CD4-positive, alpha-beta T cell treated with Interferon alpha-2 for 1 hour (primary cell): ENCODE data around the gene TDRD9.

Experiments
- DNase-seq, 2 donors: peaks; one replicate each; pipeline ENCODE4 v3.0.0-alpha.2; 2020 to 2022

Gene TDRD9

GRCh38 chr14:104037903-104038302 is 109.6 kb downstream of the TDRD9 start:
- no peak for DNase-seq

- DNase-seq = no peak
Measured at GRCh38 chr14:104039214-104039613, 111.0 kb downstream of the TDRD9 start.

GRCh38 chr14:104040539-104040938 is 112.3 kb downstream of the TDRD9 start:
- DNase-seq = no peak

GRCh38 chr14:104041430-104042104 is 113.3 kb downstream of the TDRD9 start:
- DNase-seq = no peak

GRCh38 chr14:104044016-104044415 is 115.8 kb downstream of the TDRD9 start:
- DNase-seq = no peak

- DNase-seq = no peak
Measured at GRCh38 chr14:104047761-104048160, 119.5 kb downstream of the TDRD9 start.

- no peak for DNase-seq
Measured at GRCh38 chr14:104048758-104049507, 120.7 kb downstream of the TDRD9 start.

- DNase-seq = no peak
Measured at GRCh38 chr14:104049576-104050240, 121.5 kb downstream of the TDRD9 start.

GRCh38 chr14:104051092-104051813 is 123.0 kb downstream of the TDRD9 start:
- no peak for DNase-seq

- no peak for DNase-seq
Measured at GRCh38 chr14:104054222-104054905, 126.1 kb downstream of the TDRD9 start.

- DNase-seq = no peak
Measured at GRCh38 chr14:104062281-104062680, 134.0 kb downstream of the TDRD9 start.

GRCh38 chr14:104064003-104064402 is 135.7 kb downstream of the TDRD9 start:
- no peak for DNase-seq

GRCh38 chr14:104066279-104066678 is 138.0 kb downstream of the TDRD9 start:
- DNase-seq = no peak

GRCh38 chr14:104066719-104067295 is 138.6 kb downstream of the TDRD9 start:
- DNase-seq = no peak

- no peak for DNase-seq
Measured at GRCh38 chr14:104069541-104069940, 141.3 kb downstream of the TDRD9 start.

- DNase-seq = no peak
Measured at GRCh38 chr14:104072586-104072985, 144.3 kb downstream of the TDRD9 start.

GRCh38 chr14:104073764-104074163 is 145.5 kb downstream of the TDRD9 start:
- no peak for DNase-seq

GRCh38 chr14:104075530-104076151 is 147.4 kb downstream of the TDRD9 start:
- DNase-seq = no peak

GRCh38 chr14:104076743-104077142 is 148.5 kb downstream of the TDRD9 start:
- peak in 1 of 2 donors; percentile 15 for DNase-seq

GRCh38 chr14:104078031-104078455 is 149.8 kb downstream of the TDRD9 start:
- peak; percentile 83 to 88 for DNase-seq

GRCh38 chr14:104080376-104081260 is 152.4 kb downstream of the TDRD9 start:
- no peak for DNase-seq
